PC-9 (cell line): ENCODE measurements around the gene FAM114A1. TPM values are rescaled to one million over a fixed set of nuclear protein-coding genes. Genes with fewer than 3 reads are reported as not detected.

ENCODE experiments used
- BruUV-seq: library from RNA; stranded (reverse); fragments of 400-500 nt; replicated peaks from 2 replicates; lab custom pipeline; 2021; lab: Mats Ljungman, UMichigan
- CTCF ChIA-PET: fragments of 300-600 bp; sonication (Branson Sonifier 250); formaldehyde crosslinking; loops from one replicate; lab custom pipeline; 2022; ENCODE audit warnings: antibody characterized with exemption; lab: Charles Lee
- POLR2A ChIA-PET: fragments of 300-600 bp; sonication (Branson Sonifier 250); formaldehyde crosslinking; loops from one replicate; lab custom pipeline; 2022; ENCODE audit warnings: antibody characterized with exemption; ENCODE audit not compliant: unreplicated experiment; lab: Charles Lee
- DNase-seq, 2 experiments: peaks; one replicate each; pipeline versions ENCODE4 v3.0.0 to v3.0.0-alpha.2; 2015 to 2022; ENCODE audit warnings: mixed read lengths in 1 of 2
- H2AFZ ChIP-seq: fragments of 200-600 bp; sonication (generic); 2 replicates; pipeline ENCODE4 v1.8.1; 2017; ENCODE audit warnings: antibody characterized with exemption
- H3F3A ChIP-seq: fragments of 200-600 bp; sonication (generic); 2 replicates; pipeline ENCODE4 v1.8.1; 2017; ENCODE audit warnings: antibody characterized with exemption, mild to moderate bottlenecking, low read depth; ENCODE audit not compliant: insufficient read depth
- H3K27ac ChIP-seq: fragments of 200-600 bp; sonication (generic); 2 replicates; pipeline ENCODE4 v1.6.1; 2016; ENCODE audit warnings: mixed run types
- H3K27me3 ChIP-seq: fragments of 200-600 bp; sonication (generic); 2 replicates; pipeline ENCODE4 v1.6.1; 2016; ENCODE audit warnings: low read depth, mixed run types; ENCODE audit not compliant: insufficient read depth
- H3K36me3 ChIP-seq: fragments of 200-600 bp; sonication (generic); 2 replicates; pipeline ENCODE4 v1.6.1; 2016; ENCODE audit warnings: low read depth, mixed run types
- H3K4me1 ChIP-seq: fragments of 200-600 bp; sonication (generic); replicated peaks from 2 replicates; pipeline ENCODE4 v1.6.1; 2016; ENCODE audit warnings: mixed run types; ENCODE audit not compliant: insufficient read depth
- H3K4me2 ChIP-seq: fragments of 200-600 bp; sonication (generic); 2 replicates; pipeline ENCODE4 v1.6.1; 2017; ENCODE audit warnings: mixed run types
- H3K4me3 ChIP-seq: fragments of 200-600 bp; sonication (generic); 2 replicates; pipeline ENCODE4 v1.6.1; 2016; ENCODE audit warnings: mixed run types
- H3K79me2 ChIP-seq: fragments of 200-600 bp; sonication (generic); 2 replicates; pipeline ENCODE4 v1.6.1; 2017; ENCODE audit warnings: low read depth, mixed run types
- H3K9me2 ChIP-seq: fragments of 200-600 bp; sonication (generic); 2 replicates; pipeline ENCODE4 v1.8.1; 2017; ENCODE audit warnings: mild to moderate bottlenecking; ENCODE audit not compliant: insufficient read depth
- H3K9me3 ChIP-seq: fragments of 200-600 bp; sonication (generic); 2 replicates; pipeline ENCODE4 v1.8.1; 2016; ENCODE audit warnings: low read depth; ENCODE audit not compliant: insufficient read depth
- H4K20me1 ChIP-seq: fragments of 200-600 bp; sonication (generic); 2 replicates; pipeline ENCODE4 v1.8.1; 2017; ENCODE audit not compliant: insufficient read depth
- CTCF ChIP-seq: fragments of 200-600 bp; sonication (generic); conservative IDR thresholded peaks from 2 replicates; pipeline ENCODE4 v1.6.1; 2017; ENCODE audit warnings: mixed run types, antibody characterized with exemption, mild to moderate bottlenecking, moderate library complexity
- EZH2 ChIP-seq: fragments of 200-600 bp; sonication (generic); IDR thresholded peaks from 2 replicates; pipeline ENCODE4 v1.8.0; 2017; ENCODE audit warnings: antibody characterized with exemption, low read depth
- intact Hi-C: fragments of 100-400 bp; cut with micrococcal nuclease; formaldehyde crosslinking; loops from one replicate; pipeline ENCODE4 v1.10.0; 2022; ENCODE audit not compliant: unreplicated experiment
- total RNA-seq: library from RNA; stranded (reverse); gene quantifications from 2 replicates; pipeline ENCODE4 v1.2.3, GENCODE V29; 2021

Gene FAM114A1
- total RNA-seq, 1 experiment from 2014 or later, result 73.7 TPM

- ChIA-PET CTCF (no interaction called here), POLR2A (no interaction called here)
- Histone ChIP-seq H2AFZ (no peak overlapping the region), H3K4me3 (no peak overlapping the region), H3K79me2 (no peaks in the 10 kb centered on the region), H3K4me1 (no peaks in the 10 kb centered on the region), H4K20me1 (no peaks in the 10 kb centered on the region), H3F3A (peaks cover 9% of the 10 kb centered on the region; the same call in 1 of the 2 replicates), H3K27ac (no peak overlapping the region), H3K4me2 (no peak overlapping the region), H3K27me3 (no peaks in the 10 kb centered on the region), H3K36me3 (peaks cover 3% of the 10 kb centered on the region; the same call in 1 of the 2 replicates), H3K9me3 (no peaks in the 10 kb centered on the region), H3K9me2 (no peaks in the 10 kb centered on the region)
- intact Hi-C loops, result no loop called here
- TF ChIP-seq EZH2 (no peak), CTCF (no peak)
- no peak for DNase-seq
- BruUV-seq, result no TSS peak
These were observed 112.1 kb downstream of the FAM114A1 start for GRCh38 chr4:38979511-38980230.

GRCh38 chr4:38980903-38981676, 113.5 kb downstream of the FAM114A1 start:
- Histone ChIP-seq H3K9me2 (no peaks in the 10 kb centered on the region), H4K20me1 (no peaks in the 10 kb centered on the region), H3K36me3 (peaks cover 13% of the 10 kb centered on the region), H3K27ac (no peak overlapping the region), H3K79me2 (no peaks in the 10 kb centered on the region), H3K27me3 (no peaks in the 10 kb centered on the region), H2AFZ (no peak overlapping the region), H3K4me2 (no peak overlapping the region), H3F3A (peaks cover 9% of the 10 kb centered on the region; the same call in 1 of the 2 replicates), H3K4me1 (no peaks in the 10 kb centered on the region), H3K9me3 (no peaks in the 10 kb centered on the region), H3K4me3 (no peak overlapping the region)
- BruUV-seq, result no TSS peak
- ChIA-PET POLR2A (no interaction called here), CTCF (no interaction called here)
- no peak for TF ChIP-seq EZH2
- no peak for TF ChIP-seq CTCF
- intact Hi-C loops, result no loop called here
- no peak for DNase-seq

- Histone ChIP-seq H3K9me3 (no peaks in the 10 kb centered on the region), H3K27ac (no peak overlapping the region), H3K36me3 (peaks cover 10% of the 10 kb centered on the region), H3F3A (peaks cover 6% of the 10 kb centered on the region; the same call in 1 of the 2 replicates), H3K4me1 (no peaks in the 10 kb centered on the region), H3K4me3 (no peak overlapping the region), H3K27me3 (no peaks in the 10 kb centered on the region), H2AFZ (no peak overlapping the region), H4K20me1 (no peaks in the 10 kb centered on the region), H3K4me2 (no peak overlapping the region), H3K9me2 (no peaks in the 10 kb centered on the region), H3K79me2 (no peaks in the 10 kb centered on the region)
- intact Hi-C loops, result no loop called here
- DNase-seq, result no peak
- TF ChIP-seq CTCF (no peak), EZH2 (no peak)
- CTCF ChIA-PET, result no interaction called here
- no TSS peak for BruUV-seq
- POLR2A ChIA-PET, result no interaction called here
These were observed 114.9 kb downstream of the FAM114A1 start for GRCh38 chr4:38982361-38983095.
